Heart right ventricle (tissue), 16 donors: Measurements from ENCODE around the gene ADD2. TPM values are rescaled to one million over a fixed set of nuclear protein-coding genes. Genes with fewer than 3 reads are reported as not detected.

Experiments used
- ATAC-seq, 8 donors: fragments of 200-7000 bp; cut with Tn5 transposase; one replicate each; pipeline ENCODE4 v1.9.1; 2020; ENCODE audit warnings: mild to moderate bottlenecking in 8 of 8, moderate library complexity in 8 of 8, moderate number of reproducible peaks in 1 of 8
- DNase-seq, 2 donors: peaks; one replicate each; pipeline ENCODE4 v3.0.0-alpha.2; 2020
- H3K27ac ChIP-seq, 10 donors: fragments of 200-600 bp; sonication (generic) in 2 of 10; one replicate each; pipeline versions ENCODE4 v1.5.0 to v1.8.0; 2020 to 2022; ENCODE audit warnings: mild to moderate bottlenecking in 3 of 10
- H3K27me3 ChIP-seq, 7 donors: fragments of 200-600 bp; one replicate each; pipeline ENCODE4 v1.8.0; 2021 to 2022; ENCODE audit warnings: mild to moderate bottlenecking in 2 of 7
- H3K36me3 ChIP-seq, 9 donors: fragments of 200-600 bp; sonication (generic) in 1 of 9; one replicate each; pipeline versions ENCODE4 v1.5.0 to v1.8.0; 2020 to 2022; ENCODE audit warnings: mild to moderate bottlenecking in 2 of 9
- H3K4me1 ChIP-seq, 9 donors: fragments of 200-600 bp; sonication (generic) in 1 of 9; one replicate each; pipeline versions ENCODE4 v1.5.0 to v1.8.0; 2020 to 2022; ENCODE audit warnings: mild to moderate bottlenecking in 4 of 9
- H3K4me3 ChIP-seq, 10 donors: fragments of 200-600 bp; sonication (generic) in 2 of 10; one replicate each; pipeline versions ENCODE4 v1.5.0 to v1.8.0; 2020 to 2022; ENCODE audit warnings: mild to moderate bottlenecking in 7 of 10, moderate library complexity in 2 of 10
- H3K9me3 ChIP-seq, 11 donors: fragments of 200-600 bp in 10 of 11; sonication (generic) in 2 of 11; one replicate each; pipeline versions ENCODE4 v1.5.0 to v1.8.0; 2013 to 2022; ENCODE audit warnings: mild to moderate bottlenecking in 2 of 11, control low read depth in 1 of 11, moderate library complexity in 1 of 11
- WGBS, 2 donors: extraction: QIAGEN DNeasy Blood & Tissue Kit; methylation state at CpG; one replicate each; pipeline ENCODE4 v1.1.7; 2013; ENCODE audit warnings: inconsistent platforms in 1 of 2; 5-methylcytosine and 5-hydroxymethylcytosine counted together
- intact Hi-C, 10 donors: fragments of 100-400 bp; cut with DNase I; formaldehyde crosslinking; loops; one replicate each; pipeline versions ENCODE4 v1.11.1 to v1.14.2; 2022
- polyA plus RNA-seq, 2 donors: library from polyadenylated mRNA; stranded (reverse); fragments of 200-250 nt; gene quantifications; one replicate each; pipeline ENCODE4 v1.2.3, GENCODE V29; 2013
- total RNA-seq, 10 donors: library from RNA; stranded (reverse); fragmentation: NEBNext Ultra II Directional in 3 of 10; extraction: Animal tissue kit (Norgen Biotek cat#: 25700) in 3 of 10; gene quantifications; one replicate each; pipeline versions ENCODE4 v1.2.1 to v1.2.4, GENCODE V29; 2021 to 2023
- TF ChIP-seq, protein P1 (sequence below), 9 donors: fragments of 200-600 bp; sonication (generic) in 2 of 9; IDR thresholded peaks; one replicate each; pipeline versions ENCODE4 v1.5.0 to v1.8.0; 2021 to 2022; ENCODE audit warnings: antibody characterized with exemption in 9 of 9, mild to moderate bottlenecking in 5 of 9, moderate library complexity in 1 of 9
- donor health status: Arrhythmogenic right ventricular cardiomyopathy.
- donor health status: ischemic (EF 13 %, LVEDD 7.1; RV severe dilation, severe dysfunction).
- donor health status: healthy with polysubstance abuse.
- donor health status: DM: no; HTN: yes; CAD: no.
- donor health status: DM: no; HTN: no; CAD: no.
- donor health status: ischemic (EF 25% LVEDD 6.9; RV normal size, moderate dysfunction).
- donor health status: ischemic (EF 25% LVEDD 5.7; RV mildly dilated, moderate dysfunction).
- donor health status: healthy.
- donor health status: DM: yes; HTN: yes; CAD: no.
- donor health status: Ischemic cardiomyopathy.
- donor health status: ischemic (EF 35%, LVEDD 5.7; RV mildly dilated, moderate dysfunction).
- donor health status: nonischemic (EF 11% LVEDD 7.7; RV severe dilation, severe dysfunction).
- donor health status: DM: yes; HTN: yes; CAD: no.
- donor health status: PGD.
- donor health status: ischemic (EF 29% LVEDD 5.4; RV normal size, mild dysfunction).
- donor health status: nonischemic (EF 23%, LVEDD 6.1; RV moderate dilation, normal function).

ADD2 gene
- total and polyA plus RNA-seq, 12 donors = 0.16 to 5.7 (median 2.2) TPM

DNA sequence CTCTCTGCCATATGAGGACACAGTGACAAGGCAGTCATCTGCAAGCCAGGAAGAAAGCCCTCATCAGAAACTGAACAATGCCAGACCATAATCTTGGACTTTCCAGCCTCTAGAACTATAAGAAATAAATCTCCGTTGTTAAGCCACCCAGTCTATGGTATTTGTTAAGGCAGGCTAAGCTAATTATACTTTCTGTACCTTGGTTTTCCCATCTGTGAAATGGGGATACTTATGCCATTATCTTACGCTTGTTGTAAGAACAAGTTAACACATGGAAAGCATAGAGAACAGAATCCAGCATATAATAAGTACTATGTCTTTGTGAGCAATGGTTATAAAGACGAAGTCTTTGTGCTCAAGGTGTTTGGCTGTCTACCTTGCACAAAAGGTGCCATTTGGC is 8.3 kb upstream of the ADD2 start:
- Histone ChIP-seq H3K27ac (no peak overlapping the region), H3K9me3 (peaks cover 0 to 3% (median 0%) of the 10 kb centered on the region in 11 donors), H3K36me3 (no peaks in the 10 kb centered on the region), H3K4me1 (no peaks in the 10 kb centered on the region), H3K4me3 (no peak overlapping the region), H3K27me3 (peaks cover 0 to 59% (median 37%) of the 10 kb centered on the region in 7 donors)
- no peak for DNase-seq
- WGBS, 2 donors = 91 to 92% methylated on average over 3 of the region's 3 CpGs
- ATAC-seq = no peak
- intact Hi-C loops = loop anchor here in 1 of 10 donors (10.0 kb wide), 1 partner anchor 121 kb away; no protein-coding TSS in a partner anchor
- TF ChIP-seq, protein P1, sequence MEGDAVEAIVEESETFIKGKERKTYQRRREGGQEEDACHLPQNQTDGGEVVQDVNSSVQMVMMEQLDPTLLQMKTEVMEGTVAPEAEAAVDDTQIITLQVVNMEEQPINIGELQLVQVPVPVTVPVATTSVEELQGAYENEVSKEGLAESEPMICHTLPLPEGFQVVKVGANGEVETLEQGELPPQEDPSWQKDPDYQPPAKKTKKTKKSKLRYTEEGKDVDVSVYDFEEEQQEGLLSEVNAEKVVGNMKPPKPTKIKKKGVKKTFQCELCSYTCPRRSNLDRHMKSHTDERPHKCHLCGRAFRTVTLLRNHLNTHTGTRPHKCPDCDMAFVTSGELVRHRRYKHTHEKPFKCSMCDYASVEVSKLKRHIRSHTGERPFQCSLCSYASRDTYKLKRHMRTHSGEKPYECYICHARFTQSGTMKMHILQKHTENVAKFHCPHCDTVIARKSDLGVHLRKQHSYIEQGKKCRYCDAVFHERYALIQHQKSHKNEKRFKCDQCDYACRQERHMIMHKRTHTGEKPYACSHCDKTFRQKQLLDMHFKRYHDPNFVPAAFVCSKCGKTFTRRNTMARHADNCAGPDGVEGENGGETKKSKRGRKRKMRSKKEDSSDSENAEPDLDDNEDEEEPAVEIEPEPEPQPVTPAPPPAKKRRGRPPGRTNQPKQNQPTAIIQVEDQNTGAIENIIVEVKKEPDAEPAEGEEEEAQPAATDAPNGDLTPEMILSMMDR (IDR thresholded peaks at IDR 0.05) = no peak

DNA sequence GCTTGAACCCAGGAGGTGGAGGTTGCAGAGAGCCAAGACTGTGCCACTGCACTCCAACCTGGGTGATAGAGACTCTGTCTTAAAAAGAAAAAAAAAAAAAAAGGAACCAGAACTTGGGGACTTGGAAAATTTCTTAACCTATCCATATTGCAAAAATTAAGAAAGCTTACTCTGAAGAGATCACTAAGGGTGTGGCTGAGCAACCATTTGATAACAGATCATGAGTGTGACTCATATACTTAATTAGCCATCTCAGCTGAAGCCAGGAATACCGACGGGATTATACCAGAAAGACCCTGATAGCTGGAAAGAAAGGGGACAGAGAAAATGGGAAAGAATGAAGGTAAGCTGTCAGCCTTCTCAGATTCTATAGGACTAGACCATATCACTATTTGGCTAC is 7.1 kb upstream of the ADD2 start:
- TF ChIP-seq, protein P1 (IDR thresholded peaks at IDR 0.05) = no peak
- intact Hi-C loops = loop anchor here in 1 of 10 donors (10.0 kb wide), 1 partner anchor 120 kb away; no protein-coding TSS in a partner anchor
- no peaks in the 10 kb centered on the region for H3K36me3 ChIP-seq
- DNase-seq = no peak
- no peak for ATAC-seq
- H3K9me3 ChIP-seq = peaks cover 0 to 3% (median 0%) of the 10 kb centered on the region in 11 donors
- WGBS, 2 donors = 43 to 50% methylated on average over 2 of the region's 2 CpGs
- H3K4me1 ChIP-seq = no peaks in the 10 kb centered on the region
- H3K27me3 ChIP-seq = peaks cover 0 to 50% (median 37%) of the 10 kb centered on the region in 7 donors
- no peak overlapping the region for H3K27ac ChIP-seq
- H3K4me3 ChIP-seq = no peak overlapping the region

GRCh38 chr2:70772486-70773155 is 4.6 kb upstream of the ADD2 start:
- WGBS, 2 donors = 79 to 80% methylated on average over 2 of the region's 2 CpGs
- no peaks in the 10 kb centered on the region for H3K36me3 ChIP-seq
- peaks cover 0 to 3% (median 0%) of the 10 kb centered on the region in 11 donors for H3K9me3 ChIP-seq
- intact Hi-C loops = loop anchor here in 1 of 10 donors (10.0 kb wide), 1 partner anchor 118 kb away; no protein-coding TSS in a partner anchor
- H3K27ac ChIP-seq = no peak overlapping the region
- DNase-seq (no peak), ATAC-seq (no peak)
- TF ChIP-seq, protein P1 (IDR thresholded peaks at IDR 0.05) = no peak
- peaks cover 0 to 65% (median 44%) of the 10 kb centered on the region in 7 donors for H3K27me3 ChIP-seq
- H3K4me1 ChIP-seq = peaks cover 0 to 4% (median 4%) of the 10 kb centered on the region in 9 donors
- no peak overlapping the region for H3K4me3 ChIP-seq

- H3K9me3 ChIP-seq = peaks cover 0 to 3% (median 0%) of the 10 kb centered on the region in 11 donors
- H3K36me3 ChIP-seq = no peaks in the 10 kb centered on the region
- no peak overlapping the region for H3K27ac ChIP-seq
- DNase-seq (no peak), ATAC-seq (no peak)
- peaks cover 0 to 16% (median 14%) of the 10 kb centered on the region in 9 donors for H3K4me1 ChIP-seq
- H3K27me3 ChIP-seq = peaks cover 0 to 73% (median 51%) of the 10 kb centered on the region in 7 donors
- intact Hi-C loops = loop anchor here in 1 of 10 donors (10.0 kb wide), 1 partner anchor 117 kb away; no protein-coding TSS in a partner anchor
- TF ChIP-seq, protein P1 (IDR thresholded peaks at IDR 0.05) = no peak
- 81 to 84% methylated on average over 2 of the region's 2 CpGs for WGBS, 2 donors
- H3K4me3 ChIP-seq = no peak overlapping the region
Measured at GRCh38 chr2:70771446-70771845, 3.4 kb upstream of the ADD2 start.
